Caco-2 (cell line): ENCODE measurements around the gene CLASRP. TPM values are rescaled to one million over a fixed set of nuclear protein-coding genes. Genes with fewer than 3 reads are reported as not detected.

Experiments used
- BruUV-seq: library from RNA; stranded (reverse); fragments of 400-500 nt; replicated peaks from 2 replicates; lab custom pipeline; 2021; lab: Mats Ljungman, UMichigan
- CTCF ChIA-PET: fragments of 300-600 bp; sonication (Branson Sonifier 250); formaldehyde crosslinking; loops from one replicate; lab custom pipeline; 2022; ENCODE audit warnings: antibody characterized with exemption; lab: Charles Lee
- POLR2A ChIA-PET: fragments of 300-600 bp; sonication (Branson Sonifier 250); formaldehyde crosslinking; loops from one replicate; lab custom pipeline; 2022; ENCODE audit warnings: antibody characterized with exemption; lab: Charles Lee
- DNase-seq, 2 experiments: peaks; one replicate each; pipeline versions ENCODE4 v3.0.0 to v3.0.0-alpha.2; 2020 to 2022
- H3K27me3 ChIP-seq: replicated peaks from 2 replicates; pipeline ENCODE4 v1.6.0; 2011; ENCODE audit warnings: low read length; ENCODE audit not compliant: control insufficient read depth, insufficient read depth
- H3K36me3 ChIP-seq: 2 replicates; pipeline ENCODE4 v1.5.1; 2011; ENCODE audit warnings: low read length; ENCODE audit not compliant: control insufficient read depth, insufficient read depth
- H3K4me1 ChIP-seq: fragments of 250-450 bp; sonication (Bioruptor Pico); 2 replicates; pipeline ENCODE4 v1.5.1; 2020; ENCODE audit warnings: mild to moderate bottlenecking
- H3K4me3 ChIP-seq: 2 replicates; pipeline ENCODE4 v1.5.1; 2011; ENCODE audit warnings: low read depth, mild to moderate bottlenecking, control low read depth, low read length
- H3K9me3 ChIP-seq: fragments of 250-450 bp; sonication (Bioruptor Pico); 2 replicates; pipeline ENCODE4 v1.5.1; 2020; ENCODE audit warnings: mild to moderate bottlenecking, moderate library complexity
- H3K27ac Mint-ChIP-seq: one replicate; pipeline ENCODE4 v1.8.0; 2022; ENCODE audit warnings: mixed read lengths; ENCODE audit not compliant: unreplicated experiment
- H3K27me3 Mint-ChIP-seq: one replicate; pipeline ENCODE4 v1.8.0; 2022; ENCODE audit warnings: mixed read lengths; ENCODE audit not compliant: insufficient read depth, unreplicated experiment
- H3K36me3 Mint-ChIP-seq: one replicate; pipeline ENCODE4 v1.8.0; 2022; ENCODE audit warnings: mild to moderate bottlenecking, mixed read lengths; ENCODE audit not compliant: insufficient read depth, unreplicated experiment
- H3K4me1 Mint-ChIP-seq: one replicate; pipeline ENCODE4 v1.8.0; 2022; ENCODE audit warnings: low read depth, mixed read lengths; ENCODE audit not compliant: unreplicated experiment
- H3K4me3 Mint-ChIP-seq: one replicate; pipeline ENCODE4 v1.8.0; 2022; ENCODE audit warnings: mild to moderate bottlenecking, moderate library complexity, mixed read lengths; ENCODE audit not compliant: unreplicated experiment
- H3K9me3 Mint-ChIP-seq: one replicate; pipeline ENCODE4 v1.8.0; 2022; ENCODE audit warnings: mixed read lengths; ENCODE audit not compliant: unreplicated experiment
- intact Hi-C: fragments of 100-400 bp; cut with micrococcal nuclease; formaldehyde crosslinking; loops from one replicate; pipeline ENCODE4 v1.10.0; 2022; ENCODE audit not compliant: unreplicated experiment
- total RNA-seq: library from RNA; stranded (reverse); gene quantifications from 2 replicates; pipeline ENCODE4 v1.2.3, GENCODE V29; 2022
- TF ChIP-seq, protein P1 (sequence below), 2 experiments: fragments of 200-600 bp in 1 of 2; IDR thresholded peaks; 1 replicate in 1 of 2; 2 replicates in 1 of 2; pipeline versions ENCODE4 v1.5.1 to v1.8.0; 2011 to 2022; ENCODE audit warnings: antibody characterized with exemption in 1 of 2, control low read depth in 1 of 2, inconsistent platforms in 1 of 2, low read depth in 1 of 2, low read length in 1 of 2, mild to moderate bottlenecking in 1 of 2, moderate library complexity in 1 of 2; ENCODE audit not compliant: insufficient read depth in 1 of 2, severe bottlenecking in 1 of 2, unreplicated experiment in 1 of 2

CLASRP gene
- total RNA-seq, 1 experiment from 2014 or later, result 104 TPM

DNA sequence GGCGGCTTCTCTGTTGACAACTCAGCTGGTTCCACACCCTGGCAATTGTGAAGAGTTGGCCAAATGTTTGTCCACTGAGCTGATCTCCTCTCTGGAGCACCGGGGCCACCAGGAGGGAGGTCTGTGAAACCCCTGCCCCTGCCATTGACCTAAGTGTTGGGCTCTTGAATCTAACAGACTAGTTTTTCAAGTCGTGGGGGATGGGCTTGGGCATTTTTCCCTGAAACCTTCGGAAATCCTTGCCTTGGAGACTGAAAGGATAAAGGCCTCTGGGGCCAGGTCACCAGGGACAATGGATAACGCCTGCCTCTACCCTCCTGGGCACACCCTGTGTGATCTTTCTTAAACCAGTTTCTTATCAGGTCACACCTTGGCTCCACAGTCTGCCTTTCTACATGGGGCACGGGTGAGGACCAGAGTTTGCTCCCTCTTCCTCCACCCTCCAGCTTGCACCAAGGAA, 41.1 kb downstream of the CLASRP start:
- ChIA-PET POLR2A (interaction anchor here (1.6 kb wide), 1 partner anchor 12 kb away, joined by 6 read pairs; no protein-coding TSS in a partner anchor), CTCF (interaction anchor here (0.7 kb wide), 1 partner anchor 693 kb away, joined by 3 read pairs; no protein-coding TSS in a partner anchor)
- peak in 1 of 2 experiments; percentile 57 for DNase-seq
- no TSS peak for BruUV-seq
- Mint-ChIP-seq H3K36me3 (peaks cover 51% of the 10 kb centered on the region), H3K4me1 (peaks cover 23% of the 10 kb centered on the region), H3K9me3 (no peaks in the 10 kb centered on the region), H3K27me3 (no peaks in the 10 kb centered on the region), H3K27ac (peak overlapping the region; percentile 94), H3K4me3 (peak overlapping the region; percentile 98)
- TF ChIP-seq, protein P1, sequence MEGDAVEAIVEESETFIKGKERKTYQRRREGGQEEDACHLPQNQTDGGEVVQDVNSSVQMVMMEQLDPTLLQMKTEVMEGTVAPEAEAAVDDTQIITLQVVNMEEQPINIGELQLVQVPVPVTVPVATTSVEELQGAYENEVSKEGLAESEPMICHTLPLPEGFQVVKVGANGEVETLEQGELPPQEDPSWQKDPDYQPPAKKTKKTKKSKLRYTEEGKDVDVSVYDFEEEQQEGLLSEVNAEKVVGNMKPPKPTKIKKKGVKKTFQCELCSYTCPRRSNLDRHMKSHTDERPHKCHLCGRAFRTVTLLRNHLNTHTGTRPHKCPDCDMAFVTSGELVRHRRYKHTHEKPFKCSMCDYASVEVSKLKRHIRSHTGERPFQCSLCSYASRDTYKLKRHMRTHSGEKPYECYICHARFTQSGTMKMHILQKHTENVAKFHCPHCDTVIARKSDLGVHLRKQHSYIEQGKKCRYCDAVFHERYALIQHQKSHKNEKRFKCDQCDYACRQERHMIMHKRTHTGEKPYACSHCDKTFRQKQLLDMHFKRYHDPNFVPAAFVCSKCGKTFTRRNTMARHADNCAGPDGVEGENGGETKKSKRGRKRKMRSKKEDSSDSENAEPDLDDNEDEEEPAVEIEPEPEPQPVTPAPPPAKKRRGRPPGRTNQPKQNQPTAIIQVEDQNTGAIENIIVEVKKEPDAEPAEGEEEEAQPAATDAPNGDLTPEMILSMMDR (IDR thresholded peaks at IDR 0.05; ENCODE audit: insufficient read depth in 1 of 2, low read depth in 1 of 2, low read length in 1 of 2, severe bottlenecking in 1 of 2, unreplicated experiment in 1 of 2), result no peak
- H3K4me3 ChIP-seq, result peak overlapping the region; percentile 99
- H3K27me3 ChIP-seq, result no peaks in the 10 kb centered on the region
- H3K9me3 ChIP-seq, result no peaks in the 10 kb centered on the region
- no peaks in the 10 kb centered on the region for H3K36me3 ChIP-seq
- intact Hi-C loops, result loop anchor here (5.0 to 10.0 kb wide), 2 partner anchors 78 to 175 kb away; partner anchors contain the start of genes APOE and RELB
- H3K4me1 ChIP-seq, result peaks cover 22% of the 10 kb centered on the region

DNA sequence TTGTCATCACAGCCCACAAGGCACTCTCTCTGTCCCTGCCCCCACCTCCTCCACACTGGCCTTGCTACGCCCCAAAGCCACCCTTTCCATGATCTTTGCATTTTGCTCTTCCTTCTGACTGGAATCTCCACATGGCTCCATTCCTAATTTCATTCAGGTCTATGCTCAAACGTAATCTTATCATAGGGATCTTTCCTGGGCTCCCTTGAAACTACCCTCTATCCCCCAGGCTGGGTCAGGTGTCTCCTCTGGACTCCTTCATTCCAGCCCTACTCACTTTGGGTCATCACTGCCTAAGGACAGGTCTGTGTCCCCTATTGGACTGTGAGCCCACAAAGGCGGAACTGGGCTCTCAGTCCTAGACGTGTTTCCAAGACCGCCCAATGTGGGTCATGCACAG, 43.3 kb downstream of the CLASRP start:
- Mint-ChIP-seq H3K4me3 (peak overlapping the region; percentile 34), H3K4me1 (peaks cover 15% of the 10 kb centered on the region), H3K27me3 (no peaks in the 10 kb centered on the region), H3K27ac (no peak overlapping the region), H3K36me3 (peaks cover 51% of the 10 kb centered on the region), H3K9me3 (no peaks in the 10 kb centered on the region)
- Histone ChIP-seq H3K27me3 (no peaks in the 10 kb centered on the region), H3K4me1 (peaks cover 14% of the 10 kb centered on the region), H3K36me3 (no peaks in the 10 kb centered on the region; the same call in 1 of the 2 replicates), H3K4me3 (no peak overlapping the region), H3K9me3 (no peaks in the 10 kb centered on the region)
- ChIA-PET CTCF (no interaction called here), POLR2A (no interaction called here)
- TF ChIP-seq, protein P1 (IDR thresholded peaks at IDR 0.05; ENCODE audit: insufficient read depth in 1 of 2, low read depth in 1 of 2, low read length in 1 of 2, severe bottlenecking in 1 of 2, unreplicated experiment in 1 of 2), result no peak
- intact Hi-C loops, result no loop called here
- no peak for DNase-seq
- BruUV-seq, result no TSS peak

DNA sequence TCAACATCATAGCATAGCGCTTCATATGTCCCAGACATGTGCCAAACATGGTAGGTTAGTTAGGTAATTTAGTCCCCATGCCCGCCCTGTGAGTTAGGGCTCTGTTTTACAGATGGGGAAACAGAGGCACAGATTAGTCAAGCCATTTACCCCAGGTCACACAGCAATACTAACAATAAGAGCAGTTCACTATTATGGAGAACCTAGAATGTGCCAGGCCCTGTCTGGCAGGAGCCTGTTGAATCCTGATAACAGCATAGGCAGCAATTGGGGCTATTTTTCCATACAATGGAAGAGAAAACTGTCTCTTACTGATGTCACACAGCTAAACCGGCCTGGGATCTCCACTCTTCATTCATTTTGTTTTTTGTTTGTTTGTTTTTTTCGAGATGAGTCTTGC, 47.6 kb downstream of the CLASRP start:
- no peaks in the 10 kb centered on the region for H3K27me3 ChIP-seq
- Mint-ChIP-seq H3K27me3 (no peaks in the 10 kb centered on the region), H3K27ac (no peak overlapping the region), H3K4me3 (no peak overlapping the region), H3K4me1 (peaks cover 17% of the 10 kb centered on the region), H3K36me3 (peaks cover 48% of the 10 kb centered on the region), H3K9me3 (no peaks in the 10 kb centered on the region)
- no peak for DNase-seq
- intact Hi-C loops, result no loop called here
- CTCF ChIA-PET, result no interaction called here
- H3K4me3 ChIP-seq, result no peak overlapping the region
- POLR2A ChIA-PET, result no interaction called here
- no peaks in the 10 kb centered on the region for H3K9me3 ChIP-seq
- H3K36me3 ChIP-seq, result no peaks in the 10 kb centered on the region; the same call in none of the 2 replicates
- peaks cover 5% of the 10 kb centered on the region; the same call in 1 of the 2 replicates for H3K4me1 ChIP-seq
- TF ChIP-seq, protein P1 (IDR thresholded peaks at IDR 0.05; ENCODE audit: insufficient read depth in 1 of 2, low read depth in 1 of 2, low read length in 1 of 2, severe bottlenecking in 1 of 2, unreplicated experiment in 1 of 2), result no peak
- BruUV-seq, result no TSS peak
